Motor neuron (in vitro differentiated cells): Measurements from ENCODE around the gene RCAN2. TPM values are rescaled to one million over a fixed set of nuclear protein-coding genes. Genes with fewer than 3 reads are reported as not detected.

Source experiments
- ATAC-seq, 8 experiments: fragments of 200-7000 bp; cut with Tn5 transposase; replicated peaks in 6 of 8; 2 replicates each; pipeline ENCODE4 v1.8.0; 2021; ENCODE audit warnings: mild to moderate bottlenecking in 8 of 8, moderate library complexity in 8 of 8
- H3K27ac ChIP-seq, 2 donors: fragments of 250-450 bp; sonication (Bioruptor Pico); 2 replicates each; pipeline ENCODE4 v1.9.0; 2021; ENCODE audit warnings: antibody characterized with exemption in 2 of 2, mild to moderate bottlenecking in 2 of 2, moderate library complexity in 1 of 2
- H3K4me1 ChIP-seq, 2 donors: fragments of 250-450 bp; sonication (Bioruptor Pico); replicated peaks in 1 of 2; 2 replicates each; pipeline ENCODE4 v1.6.1; 2021; ENCODE audit warnings: antibody characterized with exemption in 2 of 2, mild to moderate bottlenecking in 2 of 2, moderate library complexity in 1 of 2
- H3K4me3 ChIP-seq, 5 donors: fragments of 250-450 bp; sonication (Bioruptor Pico); 2 replicates each; pipeline ENCODE4 v1.9.0; 2021; ENCODE audit warnings: antibody characterized with exemption in 5 of 5, mild to moderate bottlenecking in 5 of 5, moderate library complexity in 4 of 5
- WGBS, 10 experiments: fragments of 450-650 bp; shearing (Covaris generic); methylation state at CpG; one replicate each; pipeline ENCODE4 v1.0.0; 2022; 5-methylcytosine and 5-hydroxymethylcytosine counted together
- in situ Hi-C, 9 experiments: fragments of 400-800 bp; cut with MboI; loops; one replicate each; pipeline ENCODE4 v1.15.0; 2021; ENCODE audit warnings: low sequenced_read_pairs in 9 of 9, low pct_unique_long_range_greater_than_20kb in 2 of 9; ENCODE audit not compliant: unreplicated experiment in 9 of 9
- total RNA-seq, 8 experiments: library from RNA; unstranded; fragments of 300-600 nt; gene quantifications; 2 replicates each; pipeline versions ENCODE4 v1.2.3 to v1.2.4, GENCODE V29; 2022

Gene RCAN2
- total RNA-seq, 8 experiments from 2014 or later, result 0.27 to 104 (median 24.0) TPM; not detected in 1

DNA sequence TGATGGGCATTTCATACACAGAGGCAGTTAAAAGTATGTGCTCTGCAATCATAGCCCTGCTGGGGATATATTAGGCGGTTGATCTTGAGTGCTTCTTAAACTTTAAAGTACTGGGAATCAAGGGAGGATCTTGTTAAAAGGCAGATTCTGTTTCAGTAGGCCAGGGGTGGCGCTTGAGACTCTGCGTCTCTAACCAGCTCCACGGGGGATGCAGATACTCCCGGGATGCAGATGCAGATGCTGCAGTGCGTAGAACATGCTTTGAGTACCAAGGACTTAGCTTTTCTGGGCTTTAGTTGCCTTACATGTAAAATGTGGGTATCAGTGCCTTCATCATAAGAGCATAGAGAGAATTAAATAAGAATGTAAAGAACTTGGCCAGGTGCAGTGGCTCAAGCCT lies 276.0 kb downstream of the RCAN2 start:
- H3K27ac ChIP-seq, result no peak overlapping the region
- in situ Hi-C loops, result loop anchor here in 1 of 9 experiments (25.0 kb wide), 1 partner anchor 128 kb away; no protein-coding TSS in a partner anchor
- no peak for ATAC-seq
- H3K4me3 ChIP-seq, result no peak overlapping the region
- H3K4me1 ChIP-seq, result no peaks in the 10 kb centered on the region
- WGBS, 10 experiments, result 40 to 88% (median 56%) methylated on average over 1 to 6 of the region's 6 CpGs; no CpG with 5 or more reads in 2 of the 10 experiments

GRCh38 chr6:46211917-46212316 lies 279.3 kb downstream of the RCAN2 start:
- H3K4me1 ChIP-seq, result no peaks in the 10 kb centered on the region
- no peak for ATAC-seq
- in situ Hi-C loops, result loop anchor here in 1 of 9 experiments (25.0 kb wide), 1 partner anchor 125 kb away; no protein-coding TSS in a partner anchor
- H3K4me3 ChIP-seq, result no peak overlapping the region
- no peak overlapping the region for H3K27ac ChIP-seq
- WGBS, 10 experiments, result 83 to 100% (median 93%) methylated on average over 1 of the region's 1 CpG; no CpG with 5 or more reads in 6 of the 10 experiments

DNA sequence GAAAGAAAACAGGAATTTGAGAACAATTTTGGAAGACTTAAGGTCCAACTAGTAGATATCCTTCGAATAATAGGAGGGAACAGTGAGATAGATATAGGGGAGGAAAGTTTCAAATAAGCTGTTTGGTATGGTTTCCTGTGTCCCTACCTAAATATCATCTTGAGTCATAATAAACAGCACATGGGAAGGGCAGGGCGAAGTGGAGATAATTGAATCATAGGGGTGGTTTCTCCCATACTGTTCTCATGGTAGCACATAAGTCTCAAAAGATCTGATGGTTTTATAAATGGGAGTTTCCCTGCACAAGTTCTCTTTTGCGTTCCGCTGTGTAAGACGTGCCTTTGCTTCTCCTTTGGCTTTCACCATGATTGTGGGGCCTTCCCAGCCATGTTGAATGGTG lies 281.0 kb downstream of the RCAN2 start:
- no peak overlapping the region for H3K4me3 ChIP-seq
- no peaks in the 10 kb centered on the region for H3K4me1 ChIP-seq
- no peak for ATAC-seq
- 18 to 90% (median 40%) methylated on average over 1 to 5 of the region's 5 CpGs; no CpG with 5 or more reads in 1 of the 10 experiments for WGBS, 10 experiments
- H3K27ac ChIP-seq, result no peak overlapping the region
- in situ Hi-C loops, result loop anchor here in 1 of 9 experiments (25.0 kb wide), 1 partner anchor 123 kb away; no protein-coding TSS in a partner anchor

GRCh38 chr6:46208303-46208702 lies 282.9 kb downstream of the RCAN2 start:
- in situ Hi-C loops, result loop anchor here in 1 of 9 experiments (25.0 kb wide), 1 partner anchor 121 kb away; no protein-coding TSS in a partner anchor
- no peak overlapping the region for H3K4me3 ChIP-seq
- ATAC-seq, result no peak

DNA sequence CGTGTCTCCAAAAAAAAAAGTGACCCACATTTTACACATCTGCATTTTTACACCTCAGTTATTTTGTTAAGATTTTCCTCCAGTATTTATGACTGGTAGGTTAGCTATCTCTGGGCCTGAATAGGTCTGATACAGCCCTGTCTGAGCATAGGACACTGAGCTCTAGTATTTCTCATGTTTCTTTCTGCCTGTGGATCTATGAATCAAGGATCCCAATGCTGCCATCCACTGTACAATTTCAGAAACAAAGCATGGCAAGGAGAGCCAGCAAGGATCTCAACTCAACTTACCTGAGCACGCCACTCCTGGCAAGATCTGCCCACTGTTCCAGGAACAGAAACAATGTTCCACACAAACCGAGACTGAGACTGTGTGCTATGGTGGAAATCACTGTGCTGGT lies 284.1 kb downstream of the RCAN2 start:
- in situ Hi-C loops, result loop anchor here in 1 of 9 experiments (25.0 kb wide), 1 partner anchor 120 kb away; no protein-coding TSS in a partner anchor

More at GRCh38 chr6:46208303-46208702, 282.9 kb downstream of the RCAN2 start:
- no peaks in the 10 kb centered on the region for H3K4me1 ChIP-seq
- H3K27ac ChIP-seq, result no peak overlapping the region

DNA sequence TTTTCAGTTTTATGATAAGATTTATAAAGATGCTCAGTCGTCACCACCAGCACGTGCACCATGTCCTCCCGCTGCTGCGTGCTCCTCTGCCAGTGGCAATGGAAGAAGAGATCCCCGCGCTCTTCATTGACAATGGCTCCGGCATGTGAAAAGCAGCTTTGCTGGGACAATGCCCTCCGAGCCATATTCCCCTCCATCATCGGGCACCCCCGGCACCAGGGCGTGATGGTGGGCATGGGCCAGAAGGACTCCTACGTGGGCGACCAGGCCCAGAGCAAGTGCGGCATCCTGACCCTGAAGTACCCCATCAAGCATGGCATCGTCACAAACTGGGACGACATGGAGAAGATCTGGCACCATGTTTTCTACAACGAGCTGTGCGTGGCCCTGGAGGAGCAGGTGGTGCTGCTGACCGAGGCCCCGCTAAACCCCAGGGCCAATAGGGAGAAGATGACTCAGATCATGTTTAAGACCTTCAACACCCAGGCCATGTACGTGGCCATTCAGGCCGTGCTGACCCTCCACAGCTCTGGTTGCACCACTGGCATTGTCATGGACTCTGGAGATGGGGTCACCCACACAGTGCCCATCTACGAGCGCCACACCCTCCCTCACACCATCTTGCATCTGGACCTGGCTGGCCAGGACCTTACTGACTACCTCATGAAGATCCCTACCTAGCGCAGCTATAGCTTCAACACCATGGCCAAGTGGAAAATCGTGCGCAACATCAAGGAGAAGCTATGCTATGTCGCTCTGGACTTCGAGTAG lies 286.2 kb downstream of the RCAN2 start:
- Histone ChIP-seq H3K4me3 (no peak overlapping the region), H3K27ac (no peak overlapping the region), H3K4me1 (peaks cover 0 to 8% of the 10 kb centered on the region in 2 donors)
- in situ Hi-C loops, result loop anchor here in 1 of 9 experiments (25.0 kb wide), 1 partner anchor 118 kb away; no protein-coding TSS in a partner anchor
- 67 to 100% (median 89%) methylated on average over 1 to 19 of the region's 29 CpGs; no CpG with 5 or more reads in 2 of the 10 experiments for WGBS, 10 experiments
- ATAC-seq, result no peak

More for the DNA sequence above, 284.1 kb downstream of the RCAN2 start:
- 0 to 90% (median 57%) methylated on average over 1 to 3 of the region's 3 CpGs; no CpG with 5 or more reads in 5 of the 10 experiments for WGBS, 10 experiments
- no peak overlapping the region for H3K27ac ChIP-seq
- H3K4me1 ChIP-seq, result no peaks in the 10 kb centered on the region
- H3K4me3 ChIP-seq, result no peak overlapping the region
- ATAC-seq, result no peak

GRCh38 chr6:46203391-46204177 lies 287.7 kb downstream of the RCAN2 start:
- no peak overlapping the region for H3K27ac ChIP-seq
- WGBS, 10 experiments, result 0 to 100% (median 70%) methylated on average over 1 to 2 of the region's 2 CpGs; no CpG with 5 or more reads in 2 of the 10 experiments
- in situ Hi-C loops, result loop anchor here in 1 of 9 experiments (25.0 kb wide), 1 partner anchor 116 kb away; no protein-coding TSS in a partner anchor
- peak in 3 of 8 experiments; percentile 27 to 61 (median 54) for ATAC-seq
- H3K4me1 ChIP-seq, result peaks cover 0 to 8% of the 10 kb centered on the region in 2 donors
- H3K4me3 ChIP-seq, result no peak overlapping the region

DNA sequence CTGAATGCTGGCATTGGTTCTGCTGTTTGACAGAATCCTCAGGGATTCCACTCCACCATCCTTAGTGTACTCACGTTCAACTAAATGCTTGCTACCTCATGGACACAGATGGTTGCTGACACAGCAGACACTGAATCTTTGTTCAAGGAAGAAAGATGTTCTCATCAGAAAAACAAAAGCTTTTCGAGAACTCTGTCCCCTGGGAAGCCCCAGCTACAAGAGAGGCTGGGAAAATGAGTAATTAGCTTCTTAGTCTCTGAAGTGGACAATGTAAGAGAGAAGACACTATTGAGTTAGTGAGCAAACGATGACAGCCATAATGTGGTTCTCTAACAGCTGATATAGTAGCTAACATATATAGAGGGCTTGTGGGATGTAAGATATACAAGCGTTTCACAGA lies 289.5 kb downstream of the RCAN2 start:
- in situ Hi-C loops, result loop anchor here in 1 of 9 experiments (25.0 kb wide), 1 partner anchor 114 kb away; no protein-coding TSS in a partner anchor
- ATAC-seq, result peak in 4 of 8 experiments; percentile 47 to 69 (median 58)
- Histone ChIP-seq H3K4me3 (no peak overlapping the region), H3K27ac (no peak overlapping the region), H3K4me1 (peaks cover 0 to 8% of the 10 kb centered on the region in 2 donors)
- 0 to 80% (median 38%) methylated on average over 1 to 4 of the region's 4 CpGs; no CpG with 5 or more reads in 2 of the 10 experiments for WGBS, 10 experiments

DNA sequence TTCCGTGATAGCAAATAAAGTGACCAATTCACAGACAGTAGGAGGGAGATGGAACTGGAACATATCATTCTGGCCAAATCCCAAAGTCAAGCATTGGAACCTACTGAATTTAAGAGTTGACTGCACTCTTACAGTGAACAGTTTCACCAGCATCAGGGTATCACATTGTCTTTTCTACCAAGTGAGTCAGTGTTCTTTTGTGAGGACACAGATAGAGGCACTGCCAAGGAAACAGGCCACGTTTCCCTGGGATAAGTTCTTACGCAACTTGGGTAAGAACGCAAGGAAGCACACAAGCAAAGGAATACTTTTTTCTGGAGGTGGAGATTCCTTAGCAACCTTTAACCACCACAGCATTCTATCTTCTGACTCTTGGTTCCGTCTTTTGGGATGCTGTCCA lies 291.9 kb downstream of the RCAN2 start:
- Histone ChIP-seq H3K27ac (no peak overlapping the region), H3K4me1 (peaks cover 0 to 8% of the 10 kb centered on the region in 2 donors), H3K4me3 (no peak overlapping the region)
- 14 to 94% (median 79%) methylated on average over 1 to 5 of the region's 5 CpGs for WGBS, 10 experiments
- ATAC-seq, result peak in 1 of 8 experiments; percentile 66
- in situ Hi-C loops, result no loop called here

DNA sequence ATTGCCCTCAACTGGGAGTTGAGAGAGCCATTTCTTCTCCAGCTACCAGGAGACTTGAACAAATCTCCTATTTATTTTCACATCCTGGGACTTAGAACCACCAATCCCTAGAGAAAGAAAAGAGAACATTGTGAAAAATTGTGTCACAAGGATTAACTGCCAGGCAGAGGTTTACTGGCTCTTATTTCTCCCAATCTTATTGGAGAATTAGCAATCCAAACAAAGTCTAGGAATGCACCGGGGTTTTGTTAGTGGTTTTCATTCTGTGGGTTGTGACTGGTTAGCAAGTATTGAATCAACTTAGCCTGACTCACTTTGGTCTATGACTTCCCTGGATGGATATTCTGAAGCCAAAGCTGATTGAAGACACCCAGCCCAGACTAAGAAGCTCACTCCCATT lies 299.3 kb downstream of the RCAN2 start:
- H3K4me3 ChIP-seq, result no peak overlapping the region
- no peak for ATAC-seq

GRCh38 chr6:46190889-46191288 lies 300.4 kb downstream of the RCAN2 start:
- H3K4me1 ChIP-seq, result no peaks in the 10 kb centered on the region
- H3K27ac ChIP-seq, result no peak overlapping the region
- ATAC-seq, result no peak
- 28 to 100% (median 82%) methylated on average over 1 to 3 of the region's 4 CpGs; no CpG with 5 or more reads in 3 of the 10 experiments for WGBS, 10 experiments
- H3K4me3 ChIP-seq, result no peak overlapping the region
- in situ Hi-C loops, result no loop called here

More for the DNA sequence above, 299.3 kb downstream of the RCAN2 start:
- H3K27ac ChIP-seq, result no peak overlapping the region
- H3K4me1 ChIP-seq, result no peaks in the 10 kb centered on the region
- in situ Hi-C loops, result no loop called here
- WGBS, 10 experiments, result 0 to 100% (median 78%) methylated on average over 1 of the region's 1 CpG; no CpG with 5 or more reads in 1 of the 10 experiments

DNA sequence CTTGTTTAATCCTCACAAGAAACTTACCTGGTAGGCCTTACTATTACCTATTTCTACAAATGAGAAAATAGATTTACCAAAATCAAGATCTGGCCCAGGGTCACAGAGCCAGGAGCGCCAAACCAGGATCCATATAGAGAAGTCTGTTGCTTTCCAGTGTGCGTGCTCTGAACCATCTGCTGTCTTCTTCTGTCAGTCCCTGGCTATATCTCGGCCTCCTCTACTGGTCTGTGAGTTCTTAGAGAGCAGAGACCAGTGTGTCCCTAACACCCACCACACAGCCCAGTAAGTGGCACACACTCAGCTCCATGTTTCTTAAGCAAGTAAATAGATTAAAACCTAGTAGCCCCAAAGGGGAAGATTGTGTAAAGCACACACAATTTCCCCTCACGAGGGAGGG lies 301.5 kb downstream of the RCAN2 start:
- ATAC-seq, result no peak
- 36 to 100% (median 68%) methylated on average over 1 to 4 of the region's 4 CpGs; no CpG with 5 or more reads in 2 of the 10 experiments for WGBS, 10 experiments
- Histone ChIP-seq H3K27ac (no peak overlapping the region), H3K4me1 (no peaks in the 10 kb centered on the region), H3K4me3 (no peak overlapping the region)
- in situ Hi-C loops, result no loop called here
